Activated naive CD8-positive, alpha-beta T cell treated with anti-CD3 and anti-CD28 coated beads, Interleukin-2, amount 50 U/mL, for 16 hours (primary cell): ENCODE measurements around the gene ITLN2.
"Not testable (repeated sequence)": the region's sequence is repeated elsewhere in the genome, so short reads cannot be mapped to it uniquely, and the experiment has no call there.

Experiments
- DNase-seq: peaks from one replicate; pipeline ENCODE4 v3.0.0-alpha.2; 2020; ENCODE audit warnings: low read depth, low spot score

The ITLN2 gene

GRCh38 chr1:160954158-160955104 is at the start of gene ITLN2:
TSS of gene ITLN2 (minus strand) at chr1:160954809. CDS start at chr1:160954741, 68 bp downstream.
- no peak for DNase-seq

GRCh38 chr1:161001525-161001924 is 46.9 kb upstream of the ITLN2 start:
- DNase-seq: no peak

- no peak for DNase-seq
Measured at GRCh38 chr1:161000736-161001480, 46.3 kb upstream of the ITLN2 start.

- DNase-seq: no peak
Measured at GRCh38 chr1:160999376-160999775, 44.8 kb upstream of the ITLN2 start.

GRCh38 chr1:160997323-160998038 is 42.9 kb upstream of the ITLN2 start:
- DNase-seq: no peak

GRCh38 chr1:160996178-160996577 is 41.6 kb upstream of the ITLN2 start:
- DNase-seq: no peak

- DNase-seq: no peak
Measured at GRCh38 chr1:160993544-160994193, 39.1 kb upstream of the ITLN2 start.

GRCh38 chr1:160992036-160992435 is 37.4 kb upstream of the ITLN2 start:
- not testable (repeated sequence) for DNase-seq

GRCh38 chr1:160987359-160988050 is 32.9 kb upstream of the ITLN2 start:
- no peak for DNase-seq

- no peak for DNase-seq
Measured at GRCh38 chr1:160985723-160986122, 31.1 kb upstream of the ITLN2 start.

- DNase-seq: no peak
Measured at GRCh38 chr1:160981584-160982411, 27.2 kb upstream of the ITLN2 start.

GRCh38 chr1:160979286-160979685 is 24.7 kb upstream of the ITLN2 start:
- DNase-seq: no peak

- DNase-seq: no peak
Measured at GRCh38 chr1:160978510-160978927, 23.9 kb upstream of the ITLN2 start.

GRCh38 chr1:160975026-160975425 is 20.4 kb upstream of the ITLN2 start:
- DNase-seq: no peak

- no peak for DNase-seq
Measured at GRCh38 chr1:160973491-160973890, 18.9 kb upstream of the ITLN2 start.

GRCh38 chr1:160972939-160973338 is 18.3 kb upstream of the ITLN2 start:
- no peak for DNase-seq

GRCh38 chr1:160971618-160972056 is 17.0 kb upstream of the ITLN2 start:
- DNase-seq: no peak

GRCh38 chr1:160963521-160963920 is 8.9 kb upstream of the ITLN2 start:
- DNase-seq: no peak

- no peak for DNase-seq
Measured at GRCh38 chr1:160961419-160961818, 6.8 kb upstream of the ITLN2 start.

- no peak for DNase-seq
Measured at GRCh38 chr1:160956966-160957365, 2.4 kb upstream of the ITLN2 start.
